Central memory CD8-positive, alpha-beta T cell (primary cell): Measurements from ENCODE around the gene SND1.

Experiments used
- ATAC-seq: fragments of 150-1000 bp; cut with Tn5 transposase; replicated peaks from 2 replicates; pipeline ENCODE4 v1.10.0; 2022; ENCODE audit warnings: mild to moderate bottlenecking, moderate FRiP score, moderate number of reproducible peaks; ENCODE audit not compliant: poor library complexity, severe bottlenecking; ENCODE audit errors: extremely low read depth
- DNase-seq, 2 donors: peaks; one replicate each; pipeline ENCODE4 v3.0.0; 2021; ENCODE audit warnings: low spot score in 2 of 2
- H3K27ac Mint-ChIP-seq: one replicate; pipeline ENCODE4 v1.8.0; 2022; ENCODE audit warnings: low read depth, mild to moderate bottlenecking, moderate library complexity, mixed read lengths
- H3K27me3 Mint-ChIP-seq: one replicate; pipeline ENCODE4 v1.8.0; 2022; ENCODE audit warnings: mixed read lengths
- H3K36me3 Mint-ChIP-seq: one replicate; pipeline ENCODE4 v1.8.0; 2022; ENCODE audit warnings: mild to moderate bottlenecking, moderate library complexity, mixed read lengths; ENCODE audit not compliant: insufficient read depth
- H3K4me1 Mint-ChIP-seq: one replicate; pipeline ENCODE4 v1.8.0; 2022; ENCODE audit warnings: mixed read lengths
- H3K4me3 Mint-ChIP-seq: one replicate; pipeline ENCODE4 v1.8.0; 2022; ENCODE audit warnings: mild to moderate bottlenecking, moderate library complexity, mixed read lengths
- H3K9me3 Mint-ChIP-seq: one replicate; pipeline ENCODE4 v1.8.0; 2022; ENCODE audit warnings: mixed read lengths

Gene SND1

GRCh38 chr7:127632276-127632910 lies 19.6 kb upstream of the SND1 start:
- DNase-seq, result no peak
- no peaks in the 10 kb centered on the region for H3K36me3 Mint-ChIP-seq
- H3K27ac Mint-ChIP-seq, result no peak overlapping the region
- no peak for ATAC-seq
- H3K9me3 Mint-ChIP-seq, result no peaks in the 10 kb centered on the region
- H3K4me3 Mint-ChIP-seq, result no peak overlapping the region
- H3K27me3 Mint-ChIP-seq, result peaks cover 52% of the 10 kb centered on the region
- H3K4me1 Mint-ChIP-seq, result no peaks in the 10 kb centered on the region

- Mint-ChIP-seq H3K9me3 (no peaks in the 10 kb centered on the region), H3K27ac (no peak overlapping the region), H3K27me3 (peaks cover 82% of the 10 kb centered on the region), H3K36me3 (no peaks in the 10 kb centered on the region), H3K4me3 (no peak overlapping the region), H3K4me1 (no peaks in the 10 kb centered on the region)
- ATAC-seq (no peak), DNase-seq (no peak)
Observed at GRCh38 chr7:127635659-127636285, 16.2 kb upstream of the SND1 start.

DNA sequence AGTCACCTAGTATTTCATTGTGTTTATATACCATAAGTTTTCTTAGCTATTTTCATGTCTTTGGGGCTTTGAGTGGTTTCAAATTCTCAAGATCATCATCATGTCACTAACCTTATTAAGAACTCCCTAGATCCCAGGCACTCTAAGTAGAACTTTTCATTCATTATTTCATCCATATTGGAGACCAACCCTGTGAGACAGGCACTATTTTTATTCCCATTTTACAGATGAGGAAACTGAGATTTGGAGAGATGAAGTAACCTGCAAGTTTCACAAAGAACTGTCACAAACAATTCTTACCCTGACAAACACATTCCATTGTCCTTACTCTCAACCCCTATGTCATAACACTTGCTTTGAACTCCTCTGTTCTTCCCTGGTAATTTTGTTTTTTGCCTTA lies 13.8 kb upstream of the SND1 start:
- Mint-ChIP-seq H3K27me3 (peaks cover 70% of the 10 kb centered on the region), H3K27ac (no peak overlapping the region), H3K9me3 (no peaks in the 10 kb centered on the region), H3K4me3 (no peak overlapping the region), H3K4me1 (no peaks in the 10 kb centered on the region), H3K36me3 (peaks cover 2% of the 10 kb centered on the region)
- DNase-seq, result no peak
- no peak for ATAC-seq

DNA sequence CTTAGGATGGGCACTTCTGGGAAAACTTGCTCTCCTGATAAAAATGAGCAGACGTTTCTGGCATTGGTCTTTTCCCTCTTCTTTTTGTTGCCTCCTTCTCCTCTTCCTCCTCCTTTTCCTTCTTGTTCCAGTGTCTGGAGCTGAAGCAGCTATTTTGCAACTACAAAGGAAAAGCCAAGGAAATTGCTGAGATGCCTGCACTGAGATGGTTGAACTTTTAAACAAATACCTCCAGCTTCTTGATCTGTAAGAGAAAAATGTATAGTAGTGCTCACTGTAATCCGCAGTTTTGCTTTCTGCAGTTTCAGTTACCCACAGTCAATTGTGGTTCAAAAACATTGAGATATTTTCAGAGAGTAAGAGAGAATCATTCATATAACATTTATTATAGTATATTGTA lies 7.5 kb upstream of the SND1 start:
- DNase-seq (no peak), ATAC-seq (no peak)
- H3K4me1 Mint-ChIP-seq, result no peaks in the 10 kb centered on the region
- no peak overlapping the region for H3K4me3 Mint-ChIP-seq
- no peaks in the 10 kb centered on the region for H3K9me3 Mint-ChIP-seq
- H3K27me3 Mint-ChIP-seq, result peaks cover 10% of the 10 kb centered on the region
- peaks cover 2% of the 10 kb centered on the region for H3K36me3 Mint-ChIP-seq
- H3K27ac Mint-ChIP-seq, result no peak overlapping the region

DNA sequence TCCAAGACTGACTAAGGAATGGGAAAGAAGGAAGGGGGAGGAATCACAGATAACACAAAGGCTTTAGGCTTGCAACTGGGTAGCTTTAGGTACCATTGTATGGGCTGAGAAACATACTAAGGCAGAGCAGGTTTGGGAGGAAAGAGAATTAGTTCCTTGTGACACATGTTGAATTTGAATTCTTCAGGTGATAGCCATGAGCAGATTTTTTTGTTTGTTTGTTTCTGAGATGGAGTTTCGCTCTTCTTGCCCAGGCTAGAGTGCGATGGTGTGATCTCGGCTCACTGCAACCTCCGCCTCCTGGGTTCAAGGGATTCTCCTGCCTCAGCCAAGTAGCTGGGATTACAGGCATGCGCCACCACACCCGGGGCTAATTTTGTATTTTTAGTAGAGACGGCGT lies 4.4 kb upstream of the SND1 start:
- Mint-ChIP-seq H3K27me3 (no peaks in the 10 kb centered on the region), H3K4me3 (no peak overlapping the region), H3K27ac (no peak overlapping the region), H3K9me3 (no peaks in the 10 kb centered on the region), H3K4me1 (peaks cover 18% of the 10 kb centered on the region), H3K36me3 (peaks cover 8% of the 10 kb centered on the region)
- ATAC-seq (no peak), DNase-seq (no peak)

DNA sequence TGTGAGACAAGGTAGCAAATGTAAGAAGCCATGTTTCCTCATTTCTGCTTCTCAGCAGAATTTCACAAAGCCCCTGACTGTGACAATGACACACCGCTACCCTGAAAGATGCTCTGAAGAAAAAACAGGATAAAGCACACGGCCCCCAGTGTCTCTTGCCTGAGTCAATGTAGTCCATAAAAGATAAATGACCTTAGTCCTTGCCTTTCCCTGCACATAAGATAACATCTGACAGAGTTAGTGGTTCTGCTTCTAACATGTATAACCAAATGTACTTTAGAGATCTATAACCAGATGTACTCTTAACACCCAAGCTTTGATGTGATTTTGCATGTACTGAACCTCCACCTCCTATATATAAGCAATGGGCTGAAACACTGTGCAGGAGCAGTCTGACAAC lies 3.0 kb upstream of the SND1 start:
- H3K4me3 Mint-ChIP-seq, result no peak overlapping the region
- DNase-seq (no peak), ATAC-seq (no peak)
- H3K27me3 Mint-ChIP-seq, result no peaks in the 10 kb centered on the region
- peaks cover 9% of the 10 kb centered on the region for H3K36me3 Mint-ChIP-seq
- H3K9me3 Mint-ChIP-seq, result no peaks in the 10 kb centered on the region
- H3K4me1 Mint-ChIP-seq, result peaks cover 29% of the 10 kb centered on the region
- no peak overlapping the region for H3K27ac Mint-ChIP-seq

DNA sequence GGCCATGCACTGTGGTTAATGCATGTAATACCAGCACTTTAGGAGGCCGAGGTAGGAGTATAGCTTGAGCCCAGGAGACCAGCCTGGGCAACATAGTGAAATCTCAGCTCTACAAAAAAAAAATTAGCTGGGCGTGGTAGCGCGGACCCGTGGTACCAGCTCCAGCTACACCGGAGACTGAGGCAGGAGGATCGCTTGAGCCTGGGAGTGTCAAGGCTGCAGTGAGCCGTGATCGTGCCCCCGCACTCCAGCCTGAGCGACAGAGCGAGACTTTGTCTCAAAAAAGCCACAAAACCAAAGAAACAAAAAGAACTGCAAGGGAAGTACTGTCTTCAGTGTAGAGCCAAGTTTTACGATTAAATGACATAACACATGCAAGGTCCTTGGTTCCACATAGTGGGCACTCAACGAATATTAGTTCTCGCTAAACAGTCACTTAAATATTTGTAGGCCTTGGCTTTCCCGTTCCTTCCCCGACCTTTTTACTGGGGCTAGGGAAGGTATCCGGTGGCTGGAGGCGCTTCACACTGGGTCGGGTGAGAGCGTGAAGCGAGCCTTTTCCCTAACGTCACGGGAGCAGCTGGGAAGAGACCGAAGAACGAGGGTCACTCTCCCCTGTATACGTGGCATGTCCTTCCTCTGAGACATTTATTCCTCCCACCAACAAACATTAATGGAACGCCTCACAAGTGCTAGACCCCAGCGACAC lies 993 bp upstream of the SND1 start:
- ATAC-seq (no peak), DNase-seq (no peak)
- Mint-ChIP-seq H3K4me1 (peaks cover 49% of the 10 kb centered on the region), H3K36me3 (peaks cover 9% of the 10 kb centered on the region), H3K4me3 (no peak overlapping the region), H3K27me3 (no peaks in the 10 kb centered on the region), H3K9me3 (no peaks in the 10 kb centered on the region), H3K27ac (peak overlapping the region; percentile 98)

- Mint-ChIP-seq H3K27me3 (no peaks in the 10 kb centered on the region), H3K4me1 (peaks cover 56% of the 10 kb centered on the region), H3K27ac (peak overlapping the region; percentile 98), H3K36me3 (peaks cover 9% of the 10 kb centered on the region), H3K4me3 (no peak overlapping the region), H3K9me3 (no peaks in the 10 kb centered on the region)
- ATAC-seq (peak; percentile 16), DNase-seq (no peak)
Observed at GRCh38 chr7:127652333-127653248, 597 bp downstream of the SND1 start.

DNA sequence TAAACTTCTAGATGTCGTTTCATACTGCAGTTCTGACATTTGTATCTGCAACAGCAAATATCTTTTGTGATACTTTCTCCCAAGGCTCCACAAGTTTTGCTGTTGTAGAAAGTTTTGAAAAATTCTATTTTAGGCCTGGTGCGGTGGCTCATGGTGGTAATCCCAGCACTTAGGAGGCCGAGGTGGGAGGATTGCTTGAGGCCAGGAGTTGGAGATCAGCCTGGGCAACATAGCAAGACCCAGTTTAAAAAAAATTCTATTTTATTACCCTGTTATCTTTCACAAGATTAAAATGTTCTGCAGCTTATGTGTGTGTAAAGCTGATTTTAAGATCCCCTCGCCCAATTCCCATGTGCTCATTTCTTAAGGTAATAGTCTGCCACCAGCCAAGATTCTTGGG lies 1.4 kb downstream of the SND1 start:
- H3K9me3 Mint-ChIP-seq, result no peaks in the 10 kb centered on the region

GRCh38 chr7:127654404-127655394 lies 2.7 kb downstream of the SND1 start:
- no peak for ATAC-seq

More for the DNA sequence above, 1.4 kb downstream of the SND1 start:
- ATAC-seq (no peak), DNase-seq (no peak)
- Mint-ChIP-seq H3K4me3 (no peak overlapping the region), H3K4me1 (peaks cover 57% of the 10 kb centered on the region), H3K27ac (no peak overlapping the region), H3K36me3 (peaks cover 9% of the 10 kb centered on the region), H3K27me3 (no peaks in the 10 kb centered on the region)

DNA sequence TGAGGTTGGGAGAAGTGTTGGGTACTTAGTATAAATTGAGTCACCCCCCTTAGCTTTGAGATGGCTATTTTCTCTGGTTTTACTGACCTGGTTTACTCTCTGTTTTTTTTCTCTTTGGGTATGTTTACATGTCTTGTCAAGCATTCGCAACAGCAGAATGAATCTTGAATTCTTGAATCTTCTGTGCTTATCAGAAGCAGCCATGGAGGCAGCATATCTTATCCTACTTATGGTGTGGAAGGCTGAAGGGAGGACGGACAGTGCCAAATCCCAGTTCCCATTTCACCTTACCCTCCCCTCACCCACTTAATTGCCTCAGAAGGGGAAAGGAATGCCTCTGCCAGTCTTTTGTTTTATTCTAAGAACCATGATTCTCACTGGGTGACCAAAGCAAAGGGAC lies 3.7 kb downstream of the SND1 start:
- H3K9me3 Mint-ChIP-seq, result no peaks in the 10 kb centered on the region
- H3K27me3 Mint-ChIP-seq, result no peaks in the 10 kb centered on the region
- H3K4me1 Mint-ChIP-seq, result peaks cover 78% of the 10 kb centered on the region
- H3K36me3 Mint-ChIP-seq, result peaks cover 12% of the 10 kb centered on the region
- DNase-seq, result no peak
- no peak overlapping the region for H3K27ac Mint-ChIP-seq
- no peak for ATAC-seq
- no peak overlapping the region for H3K4me3 Mint-ChIP-seq

More at GRCh38 chr7:127654404-127655394, 2.7 kb downstream of the SND1 start:
- H3K4me3 Mint-ChIP-seq, result no peak overlapping the region
- no peaks in the 10 kb centered on the region for H3K27me3 Mint-ChIP-seq
- peaks cover 70% of the 10 kb centered on the region for H3K4me1 Mint-ChIP-seq
- H3K27ac Mint-ChIP-seq, result no peak overlapping the region
- peaks cover 12% of the 10 kb centered on the region for H3K36me3 Mint-ChIP-seq
- no peak for DNase-seq
- no peaks in the 10 kb centered on the region for H3K9me3 Mint-ChIP-seq
